Adrenal gland (tissue), 19 donors: ENCODE data around the gene GABARAP. TPM values are rescaled to one million over a fixed set of nuclear protein-coding genes. Genes with fewer than 3 reads are reported as not detected.

ENCODE experiments used
- DNase-seq, 7 donors: peaks; one replicate each; pipeline ENCODE4 v3.0.0-alpha.2; 2019 to 2020
- H3K27ac ChIP-seq, 5 donors: fragments of 200-600 bp; sonication (generic) in 4 of 5; 1 replicate in 3 of 5; 2 replicates in 2 of 5; pipeline versions ENCODE4 v1.5.1 to v1.8.0; 2016 to 2020; ENCODE audit warnings: mild to moderate bottlenecking in 1 of 5
- H3K27me3 ChIP-seq: fragments of 200-600 bp; 2 replicates; pipeline ENCODE4 v1.8.0; 2021
- H3K36me3 ChIP-seq, 2 donors: fragments of 200-600 bp; replicated peaks in 1 of 2; 1 replicate in 1 of 2; 2 replicates in 1 of 2; pipeline versions ENCODE4 v1.5.1 to v1.8.0; 2018 to 2022
- H3K4me1 ChIP-seq, 2 donors: fragments of 200-600 bp; replicated peaks in 1 of 2; 1 replicate in 1 of 2; 2 replicates in 1 of 2; pipeline versions ENCODE4 v1.5.1 to v1.8.0; 2018 to 2021
- H3K4me3 ChIP-seq, 4 donors: fragments of 200-600 bp; sonication (generic) in 3 of 4; one replicate each; pipeline ENCODE4 v1.5.1; 2016 to 2018
- H3K9me3 ChIP-seq, 3 donors: fragments of 200-600 bp; sonication (generic) in 1 of 3; replicated peaks in 1 of 3; 1 replicate in 2 of 3; 2 replicates in 1 of 3; pipeline versions ENCODE4 v1.5.1 to v1.8.0; 2016 to 2021
- CTCF ChIP-seq, 6 experiments: fragments of 450-650 bp in 4 of 6; fragments of 200-600 bp in 2 of 6; sonication (generic) in 1 of 6; IDR thresholded peaks; 1 replicate in 5 of 6; 2 replicates in 1 of 6; pipeline versions ENCODE4 v1.5.1 to v1.8.0; 2016 to 2021; ENCODE audit warnings: antibody characterized with exemption in 6 of 6, mild to moderate bottlenecking in 2 of 6, moderate library complexity in 1 of 6
- POLR2A ChIP-seq, 2 donors: fragments of 450-650 bp; IDR thresholded peaks; one replicate each; pipeline ENCODE4 v1.6.1; 2017; ENCODE audit warnings: antibody characterized with exemption in 2 of 2, mild to moderate bottlenecking in 2 of 2, moderate library complexity in 1 of 2
- WGBS, 4 donors: extraction: QIAGEN DNeasy Blood & Tissue Kit in 2 of 4; methylation state at CpG; one replicate each; pipeline versions ENCODE4 v1.1.5 to v1.1.7; 2013 to 2017; 5-methylcytosine and 5-hydroxymethylcytosine counted together
- intact Hi-C, 2 donors: fragments of 100-400 bp; cut with DNase I; formaldehyde crosslinking; loops; one replicate each; pipeline versions ENCODE4 v1.14.1 to v1.15.0; 2022 to 2023
- long read RNA-seq, 10 donors: library from polyadenylated mRNA in 3 of 10; unstranded in 2 of 10; stranded (forward) in 1 of 10; transcript quantifications; one replicate each; pipeline ENCODE4 v2.0.0 and lab custom pipeline, GENCODE V29; 2021 to 2026
- polyA plus RNA-seq, 3 donors: library from polyadenylated mRNA; stranded (reverse); fragments of 200-250 nt in 2 of 3; fragments of 350-450 nt in 1 of 3; fragmentation: Illumina TruSeq in 1 of 3; extraction: RNeasy Lipid Tissue Mini Kit (QIAGEN cat#74804) in 1 of 3; gene quantifications; one replicate each; pipeline ENCODE4 v1.2.3, GENCODE V29; 2013 to 2014
- total RNA-seq, 9 donors: library from RNA; depleted of rRNA in 4 of 9; stranded (reverse); fragments of >200 nt in 4 of 9; fragments of 120-200 nt in 1 of 9; fragmentation: NEBNext Ultra II Directional in 1 of 9; extraction: Animal tissue kit (Norgen Biotek cat#: 25700) in 1 of 9; gene quantifications; one replicate each; pipeline versions ENCODE4 v1.1.0 to v1.2.4, GENCODE V29; 2013 to 2023
- donor health status: healthy with polysubstance abuse.
- donor health status: Bipolar disorder and iron deficiency.
- donor health status: DM: yes; HTN: yes; CAD: no.
- donor health status: DM: no; HTN: no; CAD: no.
- donor health status: DM: no; HTN: no; CAD: no.
- donor health status: DM: yes; HTN: yes; CAD: no.

GABARAP gene
- total RNA-seq: 1,000 to 10,000 TPM in 1 of 9 donors, 100 to 1,000 TPM in 8; 195 to 1,049 (median 833) TPM
- polyA plus RNA-seq: 1,000 to 10,000 TPM in 2 of 3 donors, 100 to 1,000 TPM in 1; 694 to 1,285 (median 1,047) TPM
- long read RNA-seq, donor 1, transcript GABARAP-206 (4 exons, 762 nt): minor isoform, 9 of 412 reads
- long read RNA-seq, donor 1, transcript GABARAP-201 (4 exons, 1,634 nt): major isoform, 286 of 412 reads
- long read RNA-seq, donor 1, transcript GABARAP-204 (3 exons, 837 nt): minor isoform, 113 of 412 reads
- long read RNA-seq, donor 1, partial matches to known transcripts: 0 of 412 reads
- long read RNA-seq, donor 1, other reads (novel, unspliced or antisense): 0 of 412 reads
- long read RNA-seq, donor 2, transcript GABARAP-201 (4 exons, 1,634 nt): major isoform, 239 of 315 reads
- long read RNA-seq, donor 2, transcript GABARAP-206 (4 exons, 762 nt): minor isoform, 5 of 315 reads
- long read RNA-seq, donor 2, transcript GABARAP-205 (3 exons, 476 nt): minor isoform, 6 of 315 reads
- long read RNA-seq, donor 2, transcript GABARAP-204 (3 exons, 837 nt): minor isoform, 61 of 315 reads
- long read RNA-seq, donor 2, partial matches to known transcripts: 0 of 315 reads
- long read RNA-seq, donor 2, other reads (novel, unspliced or antisense): 0 of 315 reads
- long read RNA-seq, donor 3, transcript GABARAP-206 (4 exons, 762 nt): minor isoform, 9 of 300 reads
- long read RNA-seq, donor 3, transcript GABARAP-204 (3 exons, 837 nt): minor isoform, 83 of 300 reads
- long read RNA-seq, donor 3, transcript GABARAP-201 (4 exons, 1,634 nt): major isoform, 202 of 300 reads
- long read RNA-seq, donor 3, partial matches to known transcripts: 0 of 300 reads
- long read RNA-seq, donor 3, other reads (novel, unspliced or antisense): 0 of 300 reads
- long read RNA-seq, donor 4, transcript GABARAP-204 (3 exons, 837 nt): minor isoform, 52 of 523 reads
- long read RNA-seq, donor 4, transcript GABARAP-201 (4 exons, 1,634 nt): major isoform, 457 of 523 reads
- long read RNA-seq, donor 4, partial matches to known transcripts: 0 of 523 reads
- long read RNA-seq, donor 4, other reads (novel, unspliced or antisense): 9 of 523 reads
- long read RNA-seq, donor 5, transcript GABARAP-206 (4 exons, 762 nt): minor isoform, 8 of 648 reads
- long read RNA-seq, donor 5, transcript GABARAP-201 (4 exons, 1,634 nt): major isoform, 542 of 648 reads
- long read RNA-seq, donor 5, transcript GABARAP-204 (3 exons, 837 nt): minor isoform, 86 of 648 reads
- long read RNA-seq, donor 5, partial matches to known transcripts: 0 of 648 reads
- long read RNA-seq, donor 5, other reads (novel, unspliced or antisense): 9 of 648 reads
- long read RNA-seq, donor 6, transcript GABARAP-206 (4 exons, 762 nt): minor isoform, 7 of 452 reads
- long read RNA-seq, donor 6, transcript GABARAP-201 (4 exons, 1,634 nt): major isoform, 412 of 452 reads
- long read RNA-seq, donor 6, transcript GABARAP-204 (3 exons, 837 nt): minor isoform, 30 of 452 reads
- long read RNA-seq, donor 6, partial matches to known transcripts: 0 of 452 reads
- long read RNA-seq, donor 6, other reads (novel, unspliced or antisense): 2 of 452 reads
- long read RNA-seq, donor 7, transcript GABARAP-201 (4 exons, 1,634 nt): major isoform, 162 of 217 reads
- long read RNA-seq, donor 7, transcript GABARAP-204 (3 exons, 837 nt): minor isoform, 39 of 217 reads
- long read RNA-seq, donor 7, transcript GABARAP-205 (3 exons, 476 nt): minor isoform, 6 of 217 reads
- long read RNA-seq, donor 7, transcript GABARAP-206 (4 exons, 762 nt): minor isoform, 7 of 217 reads
- long read RNA-seq, donor 7, partial matches to known transcripts: 0 of 217 reads
- long read RNA-seq, donor 7, other reads (novel, unspliced or antisense): 0 of 217 reads
- long read RNA-seq, donor 8, transcript GABARAP-205 (3 exons, 476 nt): minor isoform, 8 of 467 reads
- long read RNA-seq, donor 8, transcript GABARAP-206 (4 exons, 762 nt): minor isoform, 5 of 467 reads
- long read RNA-seq, donor 8, transcript GABARAP-204 (3 exons, 837 nt): minor isoform, 104 of 467 reads
- long read RNA-seq, donor 8, transcript GABARAP-201 (4 exons, 1,634 nt): major isoform, 348 of 467 reads
- long read RNA-seq, donor 8, partial matches to known transcripts: 0 of 467 reads
- long read RNA-seq, donor 8, other reads (novel, unspliced or antisense): 0 of 467 reads
- long read RNA-seq, donor 9, transcript GABARAP-201 (4 exons, 1,634 nt): major isoform, 236 of 314 reads
- long read RNA-seq, donor 9, transcript GABARAP-204 (3 exons, 837 nt): minor isoform, 58 of 314 reads
- long read RNA-seq, donor 9, partial matches to known transcripts: 10 of 314 reads
- long read RNA-seq, donor 9, other reads (novel, unspliced or antisense): 0 of 314 reads
- long read RNA-seq, donor 10, transcript GABARAP-204 (3 exons, 837 nt): minor isoform, 32 of 159 reads
- long read RNA-seq, donor 10, transcript GABARAP-201 (4 exons, 1,634 nt): major isoform, 121 of 159 reads
- long read RNA-seq, donor 10, partial matches to known transcripts: 0 of 159 reads
- long read RNA-seq, donor 10, other reads (novel, unspliced or antisense): 0 of 159 reads

- no peaks in the 10 kb centered on the region for H3K9me3 ChIP-seq
- H3K27me3 ChIP-seq: no peaks in the 10 kb centered on the region
- DNase-seq: peak; percentile 94 to 98 (median 95)
- H3K36me3 ChIP-seq: peaks cover 0 to 44% of the 10 kb centered on the region in 2 donors
- intact Hi-C loops: no loop called here
- peaks cover 24 to 28% of the 10 kb centered on the region in 2 donors for H3K4me1 ChIP-seq
- peak within 1 kb of the TSS; percentile 87 to 100 (median 95) for H3K27ac ChIP-seq
- H3K4me3 ChIP-seq: peak within 1 kb of the TSS; percentile 1 to 92 (median 49)
- WGBS, 4 donors: 0 to 1% (median 0%) methylated on average over 20 to 62 of the region's 62 CpGs
- TF ChIP-seq CTCF (IDR thresholded peaks at IDR 0.05) (peak in 1 of 6 experiments; percentile 9), POLR2A (IDR thresholded peaks at IDR 0.05) (peak; percentile 57 to 85)
These were observed at the start of gene GABARAP for GRCh38 chr17:7241783-7242716. TSS of gene GABARAP (minus strand) at chr17:7242449. CDS start at chr17:7242330, 119 bp downstream.

- DNase-seq: no peak
- intact Hi-C loops: loop anchor here in 1 of 2 donors (10.0 kb wide), 1 partner anchor 236 kb away; no protein-coding TSS in a partner anchor
- WGBS, 4 donors: 61 to 75% (median 72%) methylated on average over 9 to 11 of the region's 11 CpGs
- H3K27ac ChIP-seq: no peak overlapping the region
- H3K9me3 ChIP-seq: no peaks in the 10 kb centered on the region
- H3K36me3 ChIP-seq: no peaks in the 10 kb centered on the region
- no peak for TF ChIP-seq POLR2A (IDR thresholded peaks at IDR 0.05)
- TF ChIP-seq CTCF (IDR thresholded peaks at IDR 0.05): no peak
- no peak overlapping the region for H3K4me3 ChIP-seq
- H3K4me1 ChIP-seq: peaks cover 8 to 18% of the 10 kb centered on the region in 2 donors
- peaks cover 17% of the 10 kb centered on the region for H3K27me3 ChIP-seq
These were observed 48.4 kb upstream of the GABARAP start for GRCh38 chr17:7290685-7291084.
